Heart right ventricle (tissue), 16 donors: ENCODE data around the gene MYO9A. TPM values are rescaled to one million over a fixed set of nuclear protein-coding genes. Genes with fewer than 3 reads are reported as not detected.

ENCODE experiments used
- ATAC-seq, 8 donors: fragments of 200-7000 bp; cut with Tn5 transposase; one replicate each; pipeline ENCODE4 v1.9.1; 2020; ENCODE audit warnings: mild to moderate bottlenecking in 8 of 8, moderate library complexity in 8 of 8, moderate number of reproducible peaks in 1 of 8
- DNase-seq, 2 donors: peaks; one replicate each; pipeline ENCODE4 v3.0.0-alpha.2; 2020
- H3K27ac ChIP-seq, 10 donors: fragments of 200-600 bp; sonication (generic) in 2 of 10; one replicate each; pipeline versions ENCODE4 v1.5.0 to v1.8.0; 2020 to 2022; ENCODE audit warnings: mild to moderate bottlenecking in 3 of 10
- H3K27me3 ChIP-seq, 7 donors: fragments of 200-600 bp; one replicate each; pipeline ENCODE4 v1.8.0; 2021 to 2022; ENCODE audit warnings: mild to moderate bottlenecking in 2 of 7
- H3K36me3 ChIP-seq, 9 donors: fragments of 200-600 bp; sonication (generic) in 1 of 9; one replicate each; pipeline versions ENCODE4 v1.5.0 to v1.8.0; 2020 to 2022; ENCODE audit warnings: mild to moderate bottlenecking in 2 of 9
- H3K4me1 ChIP-seq, 9 donors: fragments of 200-600 bp; sonication (generic) in 1 of 9; one replicate each; pipeline versions ENCODE4 v1.5.0 to v1.8.0; 2020 to 2022; ENCODE audit warnings: mild to moderate bottlenecking in 4 of 9
- H3K4me3 ChIP-seq, 10 donors: fragments of 200-600 bp; sonication (generic) in 2 of 10; one replicate each; pipeline versions ENCODE4 v1.5.0 to v1.8.0; 2020 to 2022; ENCODE audit warnings: mild to moderate bottlenecking in 7 of 10, moderate library complexity in 2 of 10
- H3K9me3 ChIP-seq, 11 donors: fragments of 200-600 bp in 10 of 11; sonication (generic) in 2 of 11; one replicate each; pipeline versions ENCODE4 v1.5.0 to v1.8.0; 2013 to 2022; ENCODE audit warnings: mild to moderate bottlenecking in 2 of 11, control low read depth in 1 of 11, moderate library complexity in 1 of 11
- WGBS, 2 donors: extraction: QIAGEN DNeasy Blood & Tissue Kit; methylation state at CpG; one replicate each; pipeline ENCODE4 v1.1.7; 2013; ENCODE audit warnings: inconsistent platforms in 1 of 2; 5-methylcytosine and 5-hydroxymethylcytosine counted together
- intact Hi-C, 10 donors: fragments of 100-400 bp; cut with DNase I; formaldehyde crosslinking; loops; one replicate each; pipeline versions ENCODE4 v1.11.1 to v1.14.2; 2022
- polyA plus RNA-seq, 2 donors: library from polyadenylated mRNA; stranded (reverse); fragments of 200-250 nt; gene quantifications; one replicate each; pipeline ENCODE4 v1.2.3, GENCODE V29; 2013
- total RNA-seq, 10 donors: library from RNA; stranded (reverse); fragmentation: NEBNext Ultra II Directional in 3 of 10; extraction: Animal tissue kit (Norgen Biotek cat#: 25700) in 3 of 10; gene quantifications; one replicate each; pipeline versions ENCODE4 v1.2.1 to v1.2.4, GENCODE V29; 2021 to 2023
- TF ChIP-seq, protein P1 (sequence below), 9 donors: fragments of 200-600 bp; sonication (generic) in 2 of 9; IDR thresholded peaks; one replicate each; pipeline versions ENCODE4 v1.5.0 to v1.8.0; 2021 to 2022; ENCODE audit warnings: antibody characterized with exemption in 9 of 9, mild to moderate bottlenecking in 5 of 9, moderate library complexity in 1 of 9
- donor health status: Arrhythmogenic right ventricular cardiomyopathy.
- donor health status: ischemic (EF 13 %, LVEDD 7.1; RV severe dilation, severe dysfunction).
- donor health status: healthy with polysubstance abuse.
- donor health status: DM: no; HTN: yes; CAD: no.
- donor health status: DM: no; HTN: no; CAD: no.
- donor health status: ischemic (EF 25% LVEDD 6.9; RV normal size, moderate dysfunction).
- donor health status: ischemic (EF 25% LVEDD 5.7; RV mildly dilated, moderate dysfunction).
- donor health status: healthy.
- donor health status: DM: yes; HTN: yes; CAD: no.
- donor health status: Ischemic cardiomyopathy.
- donor health status: ischemic (EF 35%, LVEDD 5.7; RV mildly dilated, moderate dysfunction).
- donor health status: nonischemic (EF 11% LVEDD 7.7; RV severe dilation, severe dysfunction).
- donor health status: DM: yes; HTN: yes; CAD: no.
- donor health status: PGD.
- donor health status: ischemic (EF 29% LVEDD 5.4; RV normal size, mild dysfunction).
- donor health status: nonischemic (EF 23%, LVEDD 6.1; RV moderate dilation, normal function).

MYO9A gene
- total and polyA plus RNA-seq, 12 donors, result 3.7 to 36.9 (median 28.7) TPM

DNA sequence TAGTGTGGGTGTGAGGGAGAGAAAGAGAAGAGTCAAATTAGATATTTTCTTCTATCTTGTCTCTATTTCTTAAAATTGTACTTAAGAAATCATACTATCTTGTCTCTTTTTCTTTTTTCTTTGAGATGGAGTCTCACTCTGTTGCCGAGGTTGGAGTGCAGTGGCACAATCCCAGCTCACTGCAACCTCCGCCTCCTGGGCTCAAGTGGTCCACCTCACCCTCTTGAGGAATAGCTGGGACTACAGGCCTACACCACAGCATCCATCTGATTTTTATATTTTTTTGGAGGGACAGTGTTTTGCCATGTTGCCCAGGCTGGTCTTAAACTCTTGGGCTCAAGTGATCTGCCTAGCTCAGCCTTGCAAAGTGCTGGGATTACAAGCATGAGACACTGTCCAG lies 104.2 kb downstream of the MYO9A start:
- H3K27ac ChIP-seq, result no peak overlapping the region
- H3K27me3 ChIP-seq, result no peaks in the 10 kb centered on the region
- no peaks in the 10 kb centered on the region for H3K9me3 ChIP-seq
- WGBS, 2 donors, result 92 to 98% methylated on average over 2 of the region's 2 CpGs
- TF ChIP-seq, protein P1, sequence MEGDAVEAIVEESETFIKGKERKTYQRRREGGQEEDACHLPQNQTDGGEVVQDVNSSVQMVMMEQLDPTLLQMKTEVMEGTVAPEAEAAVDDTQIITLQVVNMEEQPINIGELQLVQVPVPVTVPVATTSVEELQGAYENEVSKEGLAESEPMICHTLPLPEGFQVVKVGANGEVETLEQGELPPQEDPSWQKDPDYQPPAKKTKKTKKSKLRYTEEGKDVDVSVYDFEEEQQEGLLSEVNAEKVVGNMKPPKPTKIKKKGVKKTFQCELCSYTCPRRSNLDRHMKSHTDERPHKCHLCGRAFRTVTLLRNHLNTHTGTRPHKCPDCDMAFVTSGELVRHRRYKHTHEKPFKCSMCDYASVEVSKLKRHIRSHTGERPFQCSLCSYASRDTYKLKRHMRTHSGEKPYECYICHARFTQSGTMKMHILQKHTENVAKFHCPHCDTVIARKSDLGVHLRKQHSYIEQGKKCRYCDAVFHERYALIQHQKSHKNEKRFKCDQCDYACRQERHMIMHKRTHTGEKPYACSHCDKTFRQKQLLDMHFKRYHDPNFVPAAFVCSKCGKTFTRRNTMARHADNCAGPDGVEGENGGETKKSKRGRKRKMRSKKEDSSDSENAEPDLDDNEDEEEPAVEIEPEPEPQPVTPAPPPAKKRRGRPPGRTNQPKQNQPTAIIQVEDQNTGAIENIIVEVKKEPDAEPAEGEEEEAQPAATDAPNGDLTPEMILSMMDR (IDR thresholded peaks at IDR 0.05), result no peak
- H3K4me3 ChIP-seq, result no peak overlapping the region
- DNase-seq (no peak), ATAC-seq (no peak)
- peaks cover 0 to 48% (median 4%) of the 10 kb centered on the region in 9 donors for H3K36me3 ChIP-seq
- H3K4me1 ChIP-seq, result no peaks in the 10 kb centered on the region
- intact Hi-C loops, result no loop called here

DNA sequence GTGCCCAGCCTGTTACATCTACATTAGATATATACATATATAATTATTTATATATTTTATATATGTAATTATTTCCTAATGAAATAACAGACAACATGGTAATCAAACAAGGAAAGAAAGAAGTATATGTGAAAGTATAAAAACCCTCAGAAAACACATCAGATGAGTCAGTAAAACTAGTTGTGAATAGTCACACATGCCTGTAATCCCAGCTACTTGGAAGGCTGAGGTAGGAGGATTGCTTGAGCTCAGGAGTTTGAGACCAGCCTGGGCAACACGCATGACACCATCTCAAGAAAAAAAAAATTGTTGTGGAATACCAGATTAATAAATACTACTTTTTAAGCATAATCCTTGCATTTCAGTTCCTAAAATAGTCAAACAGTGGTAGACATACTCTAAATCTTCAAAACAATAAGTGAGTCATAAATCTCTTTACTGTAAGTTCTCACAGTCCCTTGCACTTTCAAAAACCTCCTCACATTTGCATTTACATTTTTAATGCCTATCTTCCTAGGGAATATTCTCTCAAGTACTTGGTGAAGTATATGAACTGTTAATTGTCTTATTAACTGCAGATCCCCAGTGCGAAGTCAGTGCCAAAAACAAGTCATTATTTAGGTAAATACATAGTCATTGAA lies 106.5 kb downstream of the MYO9A start:
- Histone ChIP-seq H3K27me3 (no peaks in the 10 kb centered on the region), H3K4me1 (no peaks in the 10 kb centered on the region), H3K27ac (no peak overlapping the region), H3K9me3 (no peaks in the 10 kb centered on the region), H3K36me3 (peaks cover 0 to 49% (median 10%) of the 10 kb centered on the region in 9 donors), H3K4me3 (no peak overlapping the region)
- intact Hi-C loops, result no loop called here
- WGBS, 2 donors, result 98 to 100% methylated on average over 2 of the region's 2 CpGs
- TF ChIP-seq, protein P1 (IDR thresholded peaks at IDR 0.05), result no peak
- ATAC-seq (no peak), DNase-seq (no peak)

DNA sequence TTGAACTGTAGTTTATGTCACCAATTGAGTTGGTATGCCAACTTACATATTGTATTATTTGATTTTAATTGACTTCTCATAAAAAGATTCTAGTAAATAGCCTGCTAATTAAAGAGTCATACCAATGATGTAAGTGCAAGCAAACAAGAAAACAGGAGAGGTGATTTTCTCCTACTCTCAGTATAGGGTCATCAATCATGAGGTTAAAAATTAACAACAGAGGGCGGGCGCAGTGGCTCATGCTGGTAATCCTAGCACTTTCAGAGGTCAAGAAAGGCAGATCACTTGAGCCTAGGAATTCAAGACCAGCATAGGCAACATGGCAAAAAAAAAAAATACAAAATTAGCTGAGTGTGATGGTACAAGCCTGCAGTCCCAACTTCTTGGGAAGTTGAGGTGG lies 108.7 kb downstream of the MYO9A start:
- WGBS, 2 donors, result 98% methylated on average over 2 of the region's 2 CpGs
- no peak overlapping the region for H3K4me3 ChIP-seq
- no peak for ATAC-seq
- no peaks in the 10 kb centered on the region for H3K4me1 ChIP-seq
- TF ChIP-seq, protein P1 (IDR thresholded peaks at IDR 0.05), result no peak
- no peak for DNase-seq
- intact Hi-C loops, result loop anchor here in 2 of 10 donors (5.0 to 10.0 kb wide), 2 partner anchors 146 to 872 kb away; no protein-coding TSS in a partner anchor
- H3K27ac ChIP-seq, result no peak overlapping the region
- H3K9me3 ChIP-seq, result no peaks in the 10 kb centered on the region
- no peaks in the 10 kb centered on the region for H3K27me3 ChIP-seq
- H3K36me3 ChIP-seq, result peaks cover 0 to 65% (median 11%) of the 10 kb centered on the region in 9 donors

DNA sequence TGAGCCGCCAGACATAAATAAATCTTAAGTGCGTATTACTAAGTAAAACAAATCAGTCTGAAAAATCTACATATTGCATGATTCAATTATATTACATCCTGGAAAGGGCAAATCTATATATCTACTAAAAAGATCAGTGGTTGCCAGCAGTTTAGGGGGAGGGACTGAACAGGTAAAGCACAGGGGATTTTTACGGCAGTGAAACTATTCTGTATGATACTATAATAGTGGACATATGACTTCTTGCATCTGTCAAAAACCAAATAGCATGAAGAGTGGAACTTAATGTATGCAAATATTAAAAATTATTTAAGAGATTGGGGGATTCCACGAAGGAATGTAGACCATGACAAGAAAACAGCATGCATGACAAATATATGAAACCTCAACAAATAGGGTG lies 111.6 kb downstream of the MYO9A start:
- Histone ChIP-seq H3K4me1 (no peaks in the 10 kb centered on the region), H3K36me3 (peaks cover 0 to 77% (median 11%) of the 10 kb centered on the region in 9 donors), H3K9me3 (no peaks in the 10 kb centered on the region), H3K27ac (no peak overlapping the region), H3K4me3 (no peak overlapping the region), H3K27me3 (no peaks in the 10 kb centered on the region)
- intact Hi-C loops, result loop anchor here in 2 of 10 donors (5.0 to 10.0 kb wide), 2 partner anchors 148 to 869 kb away; no protein-coding TSS in a partner anchor
- DNase-seq, result no peak
- TF ChIP-seq, protein P1 (IDR thresholded peaks at IDR 0.05), result no peak
- 95 to 98% methylated on average over 4 of the region's 4 CpGs for WGBS, 2 donors
- no peak for ATAC-seq
